Neural cell (in vitro differentiated cells): Measurements from ENCODE around the gene NHSL1.

Source experiments
- CTCF ChIP-seq: fragments of 450-650 bp; IDR thresholded peaks from 2 replicates; pipeline ENCODE4 v1.5.1; 2014; ENCODE audit warnings: antibody characterized with exemption, mild to moderate bottlenecking, moderate library complexity; ENCODE audit not compliant: poor library complexity, severe bottlenecking
- EP300 ChIP-seq: fragments of 450-650 bp; conservative IDR thresholded peaks from 2 replicates; pipeline ENCODE4 v1.6.1; 2014; ENCODE audit warnings: antibody characterized with exemption, mild to moderate bottlenecking, moderate library complexity; ENCODE audit not compliant: poor library complexity, severe bottlenecking
- EZH2 ChIP-seq: fragments of 200-600, 300-800 bp; shearing (Covaris generic), sonication (generic); IDR thresholded peaks from 2 replicates; pipeline ENCODE4 v1.6.1; 2014; ENCODE audit warnings: antibody characterized with exemption, low read length, borderline replicate concordance, mild to moderate bottlenecking; ENCODE audit not compliant: insufficient read depth, poor library complexity, severe bottlenecking
- RAD21 ChIP-seq: fragments of 450-650 bp; conservative IDR thresholded peaks from 2 replicates; pipeline ENCODE4 v1.6.1; 2014; ENCODE audit warnings: antibody characterized with exemption, mild to moderate bottlenecking, moderate library complexity
- REST ChIP-seq: IDR thresholded peaks from 2 replicates; pipeline ENCODE4 v1.6.1; 2012; ENCODE audit warnings: borderline replicate concordance
- TAF1 ChIP-seq: IDR thresholded peaks from 2 replicates; pipeline ENCODE4 v1.6.1; 2012; ENCODE audit warnings: low read depth

GRCh38 chr6:138464085-138464484 lies 35.2 kb downstream of the NHSL1 start:
- TF ChIP-seq CTCF = no peak
- no peak for TF ChIP-seq EP300
- no peak for TF ChIP-seq EZH2
- no peak for TF ChIP-seq RAD21
- TF ChIP-seq TAF1 = no peak
- no peak for TF ChIP-seq REST
